Muscle of back (tissue), 11 donors: ENCODE measurements around the gene SEC14L1. TPM values are rescaled to one million over a fixed set of nuclear protein-coding genes. Genes with fewer than 3 reads are reported as not detected.

Source experiments
- DNase-seq, 3 donors: peaks; one replicate each; pipeline versions ENCODE4 v3.0.0 to v3.0.0-alpha.2; 2013
- polyA plus RNA-seq, 10 donors: library from polyadenylated mRNA; unstranded; fragments of 120-200 nt; gene quantifications; one replicate each; pipeline ENCODE4 v1.2.1, GENCODE V29; 2013; ENCODE audit not compliant: insufficient read length in 10 of 10

The SEC14L1 gene
- polyA plus RNA-seq, 10 donors, result 65.2 to 96.2 (median 75.5) TPM

- no peak for DNase-seq
These were observed 117.1 kb downstream of the SEC14L1 start for GRCh38 chr17:77257596-77258458.

- no peak for DNase-seq
These were observed 117.9 kb downstream of the SEC14L1 start for GRCh38 chr17:77258638-77259037.

GRCh38 chr17:77264617-77265230, 124.0 kb downstream of the SEC14L1 start:
- no peak for DNase-seq

DNA sequence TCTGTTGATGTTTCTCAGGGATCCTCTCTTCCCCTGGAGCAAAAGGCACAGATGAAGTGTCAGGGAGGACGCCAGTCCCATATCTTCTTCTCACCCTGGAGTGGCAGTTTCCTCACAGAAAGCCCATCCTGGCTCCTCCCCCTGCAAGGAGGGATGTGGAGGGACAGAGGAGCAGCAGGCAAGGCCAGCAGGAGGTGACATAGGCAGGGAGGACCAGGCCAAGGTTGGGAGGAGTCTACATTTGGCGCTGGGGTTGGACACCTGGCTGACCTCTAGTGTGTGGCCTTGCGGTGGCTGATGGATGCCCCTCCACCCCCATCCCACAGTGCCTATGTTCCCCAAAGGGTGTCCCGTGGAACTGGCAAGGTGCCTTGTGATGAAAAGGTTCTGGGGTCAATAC, 125.4 kb downstream of the SEC14L1 start:
- DNase-seq, result no peak
